ENCODE results near the gene FAM117B.

FAM117B gene

GRCh38 chr2:202815548-202816360 lies 181.0 kb downstream of the FAM117B start:
- 0 out of 2 replicates have a peak, but pooled peaks cover 2% of the 10 kb centered on the region for H3K36me3 ChIP-seq
- no peak overlapping the region for H3K27ac ChIP-seq
- no peak overlapping the region for H3K9ac ChIP-seq
- no peaks in the 10 kb centered on the region for H3K4me1 ChIP-seq
- H3K27me3 ChIP-seq = no peaks in the 10 kb centered on the region
- no peak overlapping the region for H3K4me2 ChIP-seq
- peaks cover 4% of the 10 kb centered on the region; the same call in 1 of the 2 replicates for H3K9me3 ChIP-seq
- H4K20me1 ChIP-seq = no peaks in the 10 kb centered on the region
- no peak for TF ChIP-seq Cebpa-rat (IDR thresholded peaks at IDR 0.05)
- H3K4me3 ChIP-seq = no peak overlapping the region

- no peak overlapping the region for H3K9ac ChIP-seq
- no peaks in the 10 kb centered on the region for H3K9me3 ChIP-seq
- H4K20me1 ChIP-seq = no peaks in the 10 kb centered on the region
- H3K4me1 ChIP-seq = peaks cover 18% of the 10 kb centered on the region
- no peak overlapping the region for H3K4me2 ChIP-seq
- H3K27ac ChIP-seq = no peak overlapping the region
- no peaks in the 10 kb centered on the region for H3K27me3 ChIP-seq
- TF ChIP-seq Cebpa-rat (IDR thresholded peaks at IDR 0.05) = no peak
- no peak overlapping the region for H3K4me3 ChIP-seq
- no peaks in the 10 kb centered on the region for H3K36me3 ChIP-seq
Measured at GRCh38 chr2:202817771-202818170, 183.0 kb downstream of the FAM117B start.

- Histone ChIP-seq H4K20me1 (no peaks in the 10 kb centered on the region), H3K9ac (no peak overlapping the region), H3K4me1 (peaks cover 20% of the 10 kb centered on the region), H3K36me3 (no peaks in the 10 kb centered on the region), H3K27me3 (no peaks in the 10 kb centered on the region), H3K4me2 (no peak overlapping the region), H3K9me3 (no peaks in the 10 kb centered on the region), H3K4me3 (no peak overlapping the region), H3K27ac (no peak overlapping the region)
- no peak for TF ChIP-seq Cebpa-rat (IDR thresholded peaks at IDR 0.05)
Measured at GRCh38 chr2:202818321-202818720, 183.6 kb downstream of the FAM117B start.

All from BLaER1 (cell line).